ENCODE measurements around the gene PLCL1. TPM values are rescaled to one million over a fixed set of nuclear protein-coding genes. Genes with fewer than 3 reads are reported as not detected.

Gene PLCL1
- total RNA-seq, 1 donor from 2014 or later = 7.7 TPM

GRCh38 chr2:197927994-197928393 is 123.6 kb downstream of the PLCL1 start:
- no peaks in the 10 kb centered on the region for H3K36me3 ChIP-seq
- no peaks in the 10 kb centered on the region for H3K27me3 ChIP-seq
- ATAC-seq (no peak), DNase-seq (no peak)
- intact Hi-C loops (cut with DNase I) = no loop called here
- no peaks in the 10 kb centered on the region for H3K9me3 ChIP-seq
- H3K4me1 ChIP-seq = no peaks in the 10 kb centered on the region
- H3K4me3 ChIP-seq = no peak overlapping the region
- H3K27ac ChIP-seq = no peak overlapping the region
- TF ChIP-seq CTCF (IDR thresholded peaks at IDR 0.05) = no peak

GRCh38 chr2:197929008-197929885 is 124.9 kb downstream of the PLCL1 start:
- Histone ChIP-seq H3K4me3 (no peak overlapping the region), H3K36me3 (no peaks in the 10 kb centered on the region), H3K27ac (no peak overlapping the region), H3K27me3 (no peaks in the 10 kb centered on the region), H3K4me1 (no peaks in the 10 kb centered on the region), H3K9me3 (no peaks in the 10 kb centered on the region)
- no peak for TF ChIP-seq CTCF (IDR thresholded peaks at IDR 0.05)
- DNase-seq (no peak), ATAC-seq (peak; percentile 41)
- intact Hi-C loops (cut with DNase I) = no loop called here

GRCh38 chr2:197929886-197930227 is 125.5 kb downstream of the PLCL1 start:
- H3K4me3 ChIP-seq = no peak overlapping the region
- no peak for TF ChIP-seq CTCF (IDR thresholded peaks at IDR 0.05)
- DNase-seq = no peak
- no peaks in the 10 kb centered on the region for H3K27me3 ChIP-seq
- no peak for ATAC-seq
- no peaks in the 10 kb centered on the region for H3K4me1 ChIP-seq
- no peaks in the 10 kb centered on the region for H3K36me3 ChIP-seq
- H3K9me3 ChIP-seq = no peaks in the 10 kb centered on the region
- intact Hi-C loops (cut with DNase I) = no loop called here
- no peak overlapping the region for H3K27ac ChIP-seq

GRCh38 chr2:197930570-197931278 is 126.3 kb downstream of the PLCL1 start:
- H3K27ac ChIP-seq = no peak overlapping the region
- H3K36me3 ChIP-seq = no peaks in the 10 kb centered on the region
- no peaks in the 10 kb centered on the region for H3K27me3 ChIP-seq
- H3K4me1 ChIP-seq = no peaks in the 10 kb centered on the region
- DNase-seq (no peak), ATAC-seq (no peak)
- no peaks in the 10 kb centered on the region for H3K9me3 ChIP-seq
- TF ChIP-seq CTCF (IDR thresholded peaks at IDR 0.05) = no peak
- intact Hi-C loops (cut with DNase I) = no loop called here
- H3K4me3 ChIP-seq = no peak overlapping the region

- H3K4me1 ChIP-seq = no peaks in the 10 kb centered on the region
- TF ChIP-seq CTCF (IDR thresholded peaks at IDR 0.05) = no peak
- intact Hi-C loops (cut with DNase I) = no loop called here
- no peaks in the 10 kb centered on the region for H3K9me3 ChIP-seq
- no peak overlapping the region for H3K27ac ChIP-seq
- no peaks in the 10 kb centered on the region for H3K27me3 ChIP-seq
- DNase-seq (no peak), ATAC-seq (no peak)
- H3K4me3 ChIP-seq = no peak overlapping the region
- no peaks in the 10 kb centered on the region for H3K36me3 ChIP-seq
Measured at GRCh38 chr2:197931661-197932312, 127.4 kb downstream of the PLCL1 start.

All from upper lobe of right lung (tissue), 1 donor.